GM10266 (cell line): ENCODE measurements around the gene TRAF3IP3.
A peak's percentile ranks its signal among the peaks of the same experiment; 100 is the strongest.

Experiments used
- DNase-seq: peaks from one replicate; pipeline ENCODE4 v3.0.0; 2012; ENCODE audit errors: extremely low spot score
- TF ChIP-seq, protein P1 (sequence below): IDR thresholded peaks from 2 replicates; pipeline ENCODE4 v1.5.1; 2012; ENCODE audit warnings: mild to moderate bottlenecking, low read depth; ENCODE audit not compliant: control insufficient read depth, insufficient read depth; ENCODE audit errors: missing control alignments

The TRAF3IP3 gene

DNA sequence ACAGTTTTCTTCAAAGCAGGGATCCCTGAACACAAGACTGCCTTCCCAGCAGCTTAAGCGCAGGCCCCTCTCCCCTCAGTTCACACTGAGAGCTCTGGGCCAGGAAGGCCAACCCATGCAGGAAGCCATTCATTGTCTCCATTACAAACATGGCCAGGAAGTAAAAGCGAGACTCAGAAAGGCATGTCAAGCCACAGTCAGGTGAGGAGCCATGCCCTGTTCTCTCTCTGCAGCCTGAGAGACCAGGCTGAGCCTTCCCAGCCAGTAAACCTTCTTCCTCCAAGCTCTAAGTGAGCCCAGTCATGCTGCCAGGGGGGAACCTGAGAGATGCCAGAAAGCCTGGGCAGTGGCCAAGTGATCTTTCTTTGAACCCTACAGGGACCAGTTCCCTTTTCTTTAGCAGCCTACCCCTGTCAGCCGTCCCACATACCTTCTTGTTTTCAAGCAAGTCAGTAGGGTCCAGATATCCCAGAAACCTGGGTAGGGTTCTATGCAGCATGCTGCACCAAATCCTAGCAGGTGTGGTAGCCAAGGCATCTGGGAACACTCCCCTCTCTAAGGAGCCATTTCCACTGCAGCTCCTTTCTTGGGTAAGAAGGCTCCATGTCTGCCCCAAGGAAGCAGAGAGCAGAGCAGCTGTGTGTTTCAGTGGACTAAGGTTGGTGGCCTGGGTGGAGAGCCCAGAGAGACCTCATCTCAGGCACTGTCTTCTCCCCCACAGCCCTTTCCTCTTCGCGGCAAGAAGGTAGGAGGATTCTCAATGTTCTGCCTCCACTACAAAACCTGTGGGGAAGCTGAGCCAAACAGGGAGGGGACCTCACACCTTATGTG lies 977 bp downstream of the TRAF3IP3 start:
- TF ChIP-seq, protein P1, sequence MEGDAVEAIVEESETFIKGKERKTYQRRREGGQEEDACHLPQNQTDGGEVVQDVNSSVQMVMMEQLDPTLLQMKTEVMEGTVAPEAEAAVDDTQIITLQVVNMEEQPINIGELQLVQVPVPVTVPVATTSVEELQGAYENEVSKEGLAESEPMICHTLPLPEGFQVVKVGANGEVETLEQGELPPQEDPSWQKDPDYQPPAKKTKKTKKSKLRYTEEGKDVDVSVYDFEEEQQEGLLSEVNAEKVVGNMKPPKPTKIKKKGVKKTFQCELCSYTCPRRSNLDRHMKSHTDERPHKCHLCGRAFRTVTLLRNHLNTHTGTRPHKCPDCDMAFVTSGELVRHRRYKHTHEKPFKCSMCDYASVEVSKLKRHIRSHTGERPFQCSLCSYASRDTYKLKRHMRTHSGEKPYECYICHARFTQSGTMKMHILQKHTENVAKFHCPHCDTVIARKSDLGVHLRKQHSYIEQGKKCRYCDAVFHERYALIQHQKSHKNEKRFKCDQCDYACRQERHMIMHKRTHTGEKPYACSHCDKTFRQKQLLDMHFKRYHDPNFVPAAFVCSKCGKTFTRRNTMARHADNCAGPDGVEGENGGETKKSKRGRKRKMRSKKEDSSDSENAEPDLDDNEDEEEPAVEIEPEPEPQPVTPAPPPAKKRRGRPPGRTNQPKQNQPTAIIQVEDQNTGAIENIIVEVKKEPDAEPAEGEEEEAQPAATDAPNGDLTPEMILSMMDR = no peak
- peak; percentile 26 for DNase-seq

DNA sequence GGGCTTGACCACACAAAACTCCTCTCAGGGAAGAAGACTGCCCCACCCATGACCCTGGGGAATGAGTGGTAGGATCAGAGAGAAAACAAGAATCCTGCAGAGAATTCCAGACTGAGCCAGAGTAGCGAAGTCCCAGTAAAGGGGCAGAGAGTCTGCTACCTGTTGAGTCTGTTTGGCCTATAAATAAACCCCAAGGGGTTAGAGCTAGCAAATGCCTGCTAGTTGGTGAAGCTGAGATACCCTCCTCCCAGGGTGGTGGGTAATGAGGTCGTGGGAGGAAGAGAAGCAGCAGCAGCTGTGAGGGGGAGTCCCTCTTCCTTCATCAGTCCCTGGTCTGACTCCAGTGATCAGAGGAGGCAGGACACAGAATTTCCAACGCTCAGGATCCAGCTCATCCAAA lies 2.5 kb downstream of the TRAF3IP3 start:
- DNase-seq = no peak

DNA sequence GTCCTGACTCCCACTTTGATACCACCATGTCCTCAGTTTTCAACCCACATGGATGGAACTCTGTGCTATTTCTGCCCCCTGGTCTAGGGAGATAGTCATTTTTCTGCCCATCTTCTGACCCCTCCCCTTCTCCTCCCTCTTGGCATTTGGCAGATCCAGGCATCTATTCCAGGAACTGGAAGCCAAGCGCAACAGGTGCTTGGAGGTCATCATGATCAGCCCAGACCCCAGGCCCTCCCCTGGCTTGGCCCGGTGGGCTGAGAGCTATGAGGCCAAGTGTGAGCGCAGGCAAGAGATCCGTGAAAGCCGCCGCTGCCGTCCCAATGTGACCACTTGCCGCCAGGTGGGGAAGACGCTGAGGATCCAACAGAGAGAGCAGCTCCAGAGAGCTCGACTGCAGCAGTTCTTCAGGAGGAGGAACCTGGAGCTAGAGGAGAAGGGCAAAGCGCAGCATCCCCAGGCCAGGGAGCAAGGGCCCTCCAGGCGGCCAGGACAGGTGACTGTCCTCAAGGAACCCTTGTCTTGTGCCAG lies 4.0 kb downstream of the TRAF3IP3 start:
- DNase-seq = no peak
- TF ChIP-seq, protein P1 = no peak

More for the DNA sequence above, 2.5 kb downstream of the TRAF3IP3 start:
- TF ChIP-seq, protein P1 = no peak

DNA sequence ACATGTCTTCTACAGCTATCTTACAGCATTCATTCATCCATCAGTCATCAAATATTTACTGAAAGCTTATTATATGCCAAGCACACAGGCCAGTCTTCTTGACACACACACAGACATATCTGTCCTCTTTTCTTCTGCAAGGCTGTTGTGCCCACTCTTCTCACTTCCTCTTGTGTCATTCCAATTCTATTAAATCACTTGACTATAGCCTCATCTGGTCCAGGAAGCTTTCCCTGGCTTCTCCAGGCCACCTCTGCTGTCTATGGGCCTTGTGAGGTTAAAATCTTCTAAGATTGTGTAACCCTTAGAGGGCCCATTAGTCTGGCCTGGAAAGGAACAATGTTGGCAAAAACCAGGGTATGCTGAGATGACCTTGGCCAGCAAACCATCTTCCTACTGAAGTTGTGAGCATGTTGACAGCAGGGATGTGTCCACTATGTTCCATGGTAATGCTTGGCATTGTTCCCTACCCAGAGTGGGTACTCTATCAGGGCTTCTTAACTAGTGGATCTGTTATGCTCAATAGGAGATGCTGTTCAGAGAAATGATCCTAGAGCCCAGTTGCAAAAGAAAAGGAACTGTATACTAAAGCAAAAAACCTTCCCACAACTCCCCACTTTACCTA lies 5.3 kb downstream of the TRAF3IP3 start:
- DNase-seq = no peak
- TF ChIP-seq, protein P1 = no peak

DNA sequence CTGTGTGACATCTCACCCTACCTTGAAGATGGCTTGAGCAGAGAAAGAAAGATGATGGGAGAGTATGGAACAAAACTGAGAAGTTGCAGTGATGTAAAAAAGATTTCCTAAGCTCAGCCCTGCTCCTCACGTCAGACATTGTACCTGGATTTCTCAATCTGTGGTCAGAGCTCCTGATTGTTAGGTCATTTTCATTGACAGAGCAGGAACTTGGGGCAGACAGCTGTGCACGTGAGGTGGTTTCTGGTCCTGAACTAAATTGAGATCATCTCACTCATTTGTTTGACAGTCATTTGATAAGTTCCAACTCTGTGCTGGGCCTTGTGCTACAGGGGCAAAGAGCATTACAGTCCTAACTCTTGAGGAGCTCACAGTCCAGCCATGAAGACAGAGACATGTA lies 10.2 kb downstream of the TRAF3IP3 start:
- no peak for DNase-seq
- TF ChIP-seq, protein P1 = no peak

DNA sequence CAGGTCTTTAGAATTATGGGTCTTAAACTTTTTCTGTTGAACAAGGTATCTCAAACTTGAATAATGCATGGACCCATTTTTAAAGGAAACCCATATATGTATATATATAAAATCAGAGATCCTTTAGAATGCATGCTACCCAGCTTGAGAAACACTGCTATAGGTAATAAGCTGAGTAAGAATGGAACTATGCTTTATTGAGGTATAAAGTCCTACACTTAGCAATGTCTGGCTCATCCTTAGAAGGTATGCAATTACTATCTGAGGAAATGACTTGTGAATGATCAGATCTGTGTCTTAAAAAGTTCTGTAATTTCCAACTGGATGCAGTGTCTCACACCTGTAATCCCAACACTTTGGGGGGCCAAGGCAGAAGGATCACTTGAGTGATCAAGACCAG lies 11.2 kb downstream of the TRAF3IP3 start:
- DNase-seq = no peak
- TF ChIP-seq, protein P1 = no peak

DNA sequence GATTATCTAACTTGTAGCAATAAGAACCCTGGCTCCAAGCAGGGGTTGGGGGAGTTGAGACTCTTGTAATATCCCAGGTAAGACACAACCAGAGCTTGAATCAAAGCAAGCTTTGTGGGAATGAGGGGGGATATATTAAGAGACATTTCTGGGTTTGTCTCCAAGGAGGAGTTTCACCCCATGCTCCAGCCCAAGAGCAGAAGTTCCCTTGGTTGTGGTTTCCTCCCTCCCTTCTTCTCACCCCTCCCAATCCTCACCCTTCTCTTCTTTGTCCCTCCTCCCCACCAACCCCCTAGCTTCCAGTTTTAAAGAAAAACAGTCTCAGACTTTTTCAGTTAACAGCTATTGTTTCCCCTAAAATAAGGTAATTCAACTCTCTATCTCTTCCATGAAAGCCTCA lies 11.9 kb downstream of the TRAF3IP3 start:
- no peak for DNase-seq
- TF ChIP-seq, protein P1 = no peak
